SK-N-MC (cell line): Measurements from ENCODE around the gene NSRP1.

Experiments
- EZH2 ChIP-seq: fragments of 200-600 bp; sonication (generic); IDR thresholded peaks from one replicate; pipeline ENCODE4 v1.6.1; 2017; ENCODE audit warnings: antibody characterized with exemption
- POLR2AphosphoS5 ChIP-seq: IDR thresholded peaks from 2 replicates; pipeline ENCODE4 v1.6.1; 2012; ENCODE audit warnings: mild to moderate bottlenecking, low read depth, low read length, borderline replicate concordance

- TF ChIP-seq EZH2 = no peak
- no peak for TF ChIP-seq POLR2AphosphoS5
Observed at GRCh38 chr17:30084788-30085187, 31.8 kb upstream of the NSRP1 start.
